Lower leg skin (tissue), 3 donors: ENCODE data around the gene TBL3.

Experiments
- POLR2A ChIP-seq, 2 donors: fragments of 450-650 bp; IDR thresholded peaks; one replicate each; pipeline ENCODE4 v1.6.1; 2016 to 2017; ENCODE audit warnings: antibody characterized with exemption in 2 of 2, mild to moderate bottlenecking in 1 of 2, moderate library complexity in 1 of 2
- TF ChIP-seq, protein P1 (sequence below), 3 donors: fragments of 450-650 bp; IDR thresholded peaks; one replicate each; pipeline ENCODE4 v1.5.1; 2016; ENCODE audit warnings: antibody characterized with exemption in 3 of 3, mild to moderate bottlenecking in 3 of 3, moderate library complexity in 2 of 3

DNA sequence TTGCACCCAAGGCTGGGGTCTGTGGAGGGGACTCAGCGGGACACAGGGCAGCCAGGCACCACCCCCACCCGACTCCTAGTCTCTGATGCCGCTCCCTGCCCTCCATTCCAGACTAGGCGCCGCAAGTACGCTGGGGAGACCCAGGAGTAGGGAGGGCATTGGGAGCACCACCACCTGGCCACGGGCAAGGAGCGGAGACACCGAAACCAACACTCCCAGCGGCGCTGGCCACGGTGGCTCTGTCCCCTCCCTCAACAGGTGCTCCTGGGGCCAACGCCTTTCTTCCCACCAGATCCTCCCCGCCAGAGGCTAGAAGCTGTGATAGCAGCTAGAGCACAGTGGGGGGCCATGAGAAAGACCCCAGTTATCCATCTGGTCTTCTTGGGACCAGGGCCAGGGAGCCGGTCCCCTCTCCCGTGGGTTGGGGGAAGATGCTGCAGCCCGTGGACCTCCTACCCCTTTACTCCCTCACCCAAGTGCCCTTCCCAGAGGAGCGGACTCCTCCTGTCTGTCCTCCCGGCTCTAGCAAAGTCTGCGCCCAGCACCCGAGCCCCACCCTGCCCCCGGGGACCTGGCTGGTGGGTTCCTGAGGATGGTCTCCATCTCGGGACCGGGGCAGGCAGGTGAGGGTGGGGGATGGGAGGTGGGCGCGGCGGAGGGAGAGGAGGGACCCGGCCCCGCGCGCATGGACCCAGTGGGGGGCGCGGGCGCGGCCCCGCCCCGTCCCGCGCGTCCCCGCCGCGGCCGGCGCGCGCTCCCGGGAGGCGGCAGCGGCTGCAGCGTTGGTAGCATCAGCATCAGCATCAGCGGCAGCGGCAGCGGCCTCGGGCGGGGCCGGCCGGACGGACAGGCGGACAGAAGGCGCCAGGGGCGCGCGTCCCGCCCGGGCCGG, 17.6 kb downstream of the TBL3 start, which contains the start of gene SYNGR3:
- TF ChIP-seq, protein P1, sequence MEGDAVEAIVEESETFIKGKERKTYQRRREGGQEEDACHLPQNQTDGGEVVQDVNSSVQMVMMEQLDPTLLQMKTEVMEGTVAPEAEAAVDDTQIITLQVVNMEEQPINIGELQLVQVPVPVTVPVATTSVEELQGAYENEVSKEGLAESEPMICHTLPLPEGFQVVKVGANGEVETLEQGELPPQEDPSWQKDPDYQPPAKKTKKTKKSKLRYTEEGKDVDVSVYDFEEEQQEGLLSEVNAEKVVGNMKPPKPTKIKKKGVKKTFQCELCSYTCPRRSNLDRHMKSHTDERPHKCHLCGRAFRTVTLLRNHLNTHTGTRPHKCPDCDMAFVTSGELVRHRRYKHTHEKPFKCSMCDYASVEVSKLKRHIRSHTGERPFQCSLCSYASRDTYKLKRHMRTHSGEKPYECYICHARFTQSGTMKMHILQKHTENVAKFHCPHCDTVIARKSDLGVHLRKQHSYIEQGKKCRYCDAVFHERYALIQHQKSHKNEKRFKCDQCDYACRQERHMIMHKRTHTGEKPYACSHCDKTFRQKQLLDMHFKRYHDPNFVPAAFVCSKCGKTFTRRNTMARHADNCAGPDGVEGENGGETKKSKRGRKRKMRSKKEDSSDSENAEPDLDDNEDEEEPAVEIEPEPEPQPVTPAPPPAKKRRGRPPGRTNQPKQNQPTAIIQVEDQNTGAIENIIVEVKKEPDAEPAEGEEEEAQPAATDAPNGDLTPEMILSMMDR (IDR thresholded peaks at IDR 0.05): no peak
- no peak for TF ChIP-seq POLR2A (IDR thresholded peaks at IDR 0.05)
